ENCODE measurements around the gene BTBD8. TPM values are rescaled to one million over a fixed set of nuclear protein-coding genes. Genes with fewer than 3 reads are reported as not detected.

BTBD8 gene
- total RNA-seq, 1 donor from 2014 or later: 1.2 TPM

DNA sequence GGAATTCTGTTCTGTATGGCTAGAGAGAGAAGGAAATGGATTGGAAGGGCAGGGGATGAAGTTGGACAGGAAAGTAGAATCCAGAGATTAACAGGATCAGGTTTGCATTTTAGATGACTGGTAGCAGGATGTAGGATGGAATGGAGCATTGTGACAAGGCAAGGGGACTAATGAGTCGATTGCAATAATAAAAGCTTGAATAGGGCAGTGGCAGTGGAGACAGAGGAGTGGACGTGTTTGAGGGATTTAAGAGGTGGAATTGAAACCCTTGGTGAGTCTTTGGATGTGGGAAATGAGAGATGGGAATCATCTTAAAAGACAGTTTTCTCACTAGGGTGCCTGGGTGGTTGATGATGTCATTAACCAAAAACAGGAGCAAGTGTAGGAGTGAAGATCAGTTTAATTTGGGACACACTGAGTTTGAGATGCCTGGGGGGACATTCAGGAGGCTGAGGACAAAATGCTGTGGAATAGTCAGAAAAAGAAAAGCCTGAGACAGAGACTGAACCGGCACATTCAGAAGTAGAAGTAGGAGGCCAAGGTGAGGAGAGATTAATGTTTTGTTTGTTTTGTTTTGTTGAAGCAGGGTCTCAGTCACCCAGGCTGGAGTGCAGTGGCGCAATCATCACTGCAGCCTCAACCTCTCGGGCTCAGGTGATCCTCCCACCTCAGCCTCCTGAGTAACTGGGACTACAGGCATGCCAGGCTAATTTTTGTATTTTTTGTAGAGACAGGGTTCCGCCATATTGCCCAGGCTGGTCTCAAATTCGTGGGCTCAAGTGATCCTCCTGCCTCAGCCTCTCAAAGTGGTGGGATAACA, 108.5 kb downstream of the BTBD8 start:
- no peak for DNase-seq (ENCODE audit: low read depth, low spot score)

- no peak for DNase-seq (ENCODE audit: low read depth, low spot score)
Measured at GRCh38 chr1:92191726-92192125, 111.6 kb downstream of the BTBD8 start.

DNA sequence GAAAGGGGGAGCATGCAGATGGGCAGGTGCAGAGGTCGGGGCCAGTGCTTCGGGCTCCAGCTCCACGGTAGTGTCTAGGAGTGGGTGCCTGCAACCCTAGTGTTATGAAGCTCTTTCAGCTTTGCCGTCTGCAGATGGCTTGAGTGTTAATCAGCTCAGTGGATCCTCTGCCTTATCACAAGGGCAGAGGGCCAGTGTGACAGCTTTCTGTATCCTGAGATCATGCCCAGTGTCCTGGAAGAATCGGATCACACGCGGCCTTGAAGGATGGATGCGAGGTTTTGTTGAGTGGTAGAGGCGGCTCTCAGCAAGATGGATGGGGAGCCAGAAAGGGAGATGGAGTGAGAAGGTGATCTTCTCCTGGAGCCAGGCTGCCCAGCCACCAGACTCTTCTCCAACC, 112.1 kb downstream of the BTBD8 start:
- DNase-seq (ENCODE audit: low read depth, low spot score): no peak

- no peak for DNase-seq (ENCODE audit: low read depth, low spot score)
Measured at GRCh38 chr1:92194511-92194910, 114.4 kb downstream of the BTBD8 start.

GRCh38 chr1:92201973-92202372, 121.8 kb downstream of the BTBD8 start:
- no peak for DNase-seq (ENCODE audit: low read depth, low spot score)

GRCh38 chr1:92203105-92203504, 123.0 kb downstream of the BTBD8 start:
- no peak for DNase-seq (ENCODE audit: low read depth, low spot score)

DNA sequence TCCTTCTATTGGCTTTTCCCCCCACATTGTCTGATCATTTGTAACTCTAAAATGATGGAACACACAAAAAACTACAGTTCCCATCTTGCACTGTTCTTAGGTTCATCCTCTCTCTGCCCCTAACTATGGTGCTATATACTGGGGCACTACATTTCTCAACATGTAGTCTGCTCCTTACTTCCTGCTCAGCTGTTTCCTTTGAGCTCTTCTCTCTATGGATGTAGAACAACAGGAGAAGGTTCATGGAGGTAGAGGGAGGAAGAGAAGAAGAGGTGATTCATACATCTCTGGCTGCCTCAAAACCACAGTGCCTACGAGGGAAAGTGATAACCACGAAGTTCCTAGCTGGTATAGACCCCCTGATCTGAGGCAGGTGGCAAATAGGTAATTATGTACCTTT, 130.6 kb downstream of the BTBD8 start:
- no peak for DNase-seq (ENCODE audit: low read depth, low spot score)

DNA sequence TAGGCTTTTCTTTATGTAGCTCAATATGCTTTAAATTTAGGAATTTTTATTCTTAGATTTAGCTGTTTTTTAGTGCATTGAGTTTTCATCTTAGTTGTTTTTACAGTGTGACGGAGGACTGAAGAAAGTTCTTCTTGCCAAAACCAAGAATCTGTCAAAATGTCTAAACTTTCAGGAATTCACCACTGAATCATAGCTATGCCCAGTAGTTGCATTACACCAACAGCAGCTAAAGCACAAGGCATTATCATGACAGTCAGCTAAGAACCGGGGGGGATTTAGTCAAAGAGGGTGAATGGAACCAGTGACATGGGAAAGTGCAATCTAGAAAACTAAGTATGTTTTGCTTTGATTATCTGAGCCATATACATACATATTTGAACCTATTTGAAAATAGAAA, 131.0 kb downstream of the BTBD8 start:
- no peak for DNase-seq (ENCODE audit: low read depth, low spot score)

GRCh38 chr1:92217721-92218120, 137.6 kb downstream of the BTBD8 start, which contains the start of gene C1orf146:
Gene C1orf146, plus strand, starts transcription at chr1:92217915. Its CDS starts 13,506 bp downstream, at chr1:92231421.
- no peak for DNase-seq (ENCODE audit: low read depth, low spot score)

DNA sequence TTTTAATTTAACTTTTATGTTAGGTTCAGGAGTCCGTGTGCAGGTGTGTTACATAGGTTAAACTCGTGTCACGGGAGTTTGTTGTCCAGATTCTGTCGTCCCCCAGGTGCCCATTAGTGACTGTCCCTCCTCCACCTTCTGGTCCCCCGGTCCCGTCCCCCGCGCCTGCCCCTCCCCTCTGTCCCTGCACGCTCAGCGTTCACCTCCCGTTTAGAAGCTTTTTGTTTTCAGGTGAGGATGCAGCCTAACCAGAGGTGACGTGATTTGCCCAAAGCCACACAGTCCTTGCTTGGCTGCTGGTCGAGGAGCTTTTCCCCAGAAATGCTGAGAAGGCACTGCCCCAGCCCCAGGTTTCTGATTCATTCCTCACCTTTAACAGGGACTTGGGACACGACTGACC, 138.4 kb downstream of the BTBD8 start:
- no peak for DNase-seq (ENCODE audit: low read depth, low spot score)

- DNase-seq (ENCODE audit: low read depth, low spot score): no peak
Measured at GRCh38 chr1:92219028-92219427, 138.9 kb downstream of the BTBD8 start.

DNA sequence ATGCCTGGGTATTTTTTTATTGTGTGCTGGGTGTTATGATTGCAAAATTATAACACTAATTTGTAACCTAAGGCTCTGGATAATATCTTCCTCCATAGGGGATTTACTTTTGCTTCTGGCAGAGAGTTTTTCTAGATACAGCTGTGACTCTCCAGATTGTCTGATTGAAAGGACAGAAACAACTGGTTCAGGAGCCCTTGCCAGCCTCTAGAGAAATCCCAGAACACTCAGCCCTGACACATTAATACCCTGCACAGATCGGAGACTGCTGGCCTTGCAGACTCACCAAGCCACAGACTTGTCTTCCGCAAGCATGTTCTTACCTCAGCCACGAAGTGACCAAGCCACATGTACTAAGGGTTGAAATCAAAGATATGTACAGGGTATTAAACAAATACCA, 148.3 kb downstream of the BTBD8 start:
- no peak for DNase-seq (ENCODE audit: low read depth, low spot score)

DNA sequence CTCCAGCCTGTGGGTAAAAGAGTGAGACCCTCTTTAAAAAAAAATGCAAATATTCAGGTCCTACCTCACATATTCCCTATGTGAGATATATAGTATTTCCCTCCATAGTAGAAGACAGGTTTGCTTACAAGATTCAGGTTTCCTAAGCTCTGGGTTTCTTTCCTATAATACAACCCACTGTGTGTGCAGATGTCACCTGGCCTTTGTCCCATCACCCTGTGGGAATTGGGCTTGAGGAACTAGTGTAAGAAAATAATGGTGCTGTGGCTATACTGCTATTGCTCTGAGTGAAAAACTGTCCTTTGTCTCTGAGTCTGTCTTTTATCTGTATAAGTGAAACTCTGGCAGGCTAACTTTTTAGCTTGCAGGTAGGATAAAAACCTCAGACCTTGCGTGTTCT, 150.6 kb downstream of the BTBD8 start:
- no peak for DNase-seq (ENCODE audit: low read depth, low spot score)

Other genes with a start within 250 kb of the BTBD8 start
- gene TGFBR3, start 194.2 kb upstream of the BTBD8 start, total RNA-seq: 12.5 and 24.6 TPM in 2 replicates
- gene BRDT, start 130.9 kb upstream of the BTBD8 start, total RNA-seq: not detected in 2 replicates
- gene EPHX4, start 50.4 kb upstream of the BTBD8 start, total RNA-seq: 3.6 and 6.1 TPM in 2 replicates
- gene SETSIP, start 4.9 kb upstream of the BTBD8 start, total RNA-seq: 0.20 and 1.2 TPM in 2 replicates
- not detected in 2 replicates for gene C1orf146, start 137.6 kb downstream of the BTBD8 start, total RNA-seq
- 8.4 and 10.1 TPM in 2 replicates for gene GLMN, start 218.6 kb downstream of the BTBD8 start, total RNA-seq
- 14.8 and 17.1 TPM in 2 replicates for gene RPAP2, start 218.7 kb downstream of the BTBD8 start, total RNA-seq

All from pulmonary artery endothelial cell (primary cell).